Astrocyte of the cerebellum (primary cell): Measurements from ENCODE around the gene ZNF516.

ENCODE experiments used
- DNase-seq: peaks from one replicate; pipeline ENCODE4 v3.0.0-alpha.2; 2011; ENCODE audit warnings: low read depth
- H3K4me3 ChIP-seq: 2 replicates; pipeline ENCODE4 v1.5.1; 2011; ENCODE audit warnings: mild to moderate bottlenecking, low read depth, low read length, moderate library complexity
- CTCF ChIP-seq: IDR thresholded peaks from 2 replicates; pipeline ENCODE4 v1.5.1; 2012; ENCODE audit warnings: low read length, low read depth, moderate library complexity, mild to moderate bottlenecking; ENCODE audit errors: missing control alignments
- in situ Hi-C: cut with HindIII; loops from 2 replicates; pipeline ENCODE4 v1.10.0; 2017; ENCODE audit warnings: low sequenced_read_pairs

ZNF516 gene

GRCh38 chr18:76383636-76384035 lies 111.4 kb downstream of the ZNF516 start:
- TF ChIP-seq CTCF: no peak
- in situ Hi-C loops: loop anchor here (25.0 kb wide), 1 partner anchor 304 kb away; no protein-coding TSS in a partner anchor
- no peak overlapping the region for H3K4me3 ChIP-seq
- DNase-seq: no peak

GRCh38 chr18:76382275-76382674 lies 112.8 kb downstream of the ZNF516 start:
- H3K4me3 ChIP-seq: no peak overlapping the region
- DNase-seq: no peak
- TF ChIP-seq CTCF: no peak
- in situ Hi-C loops: loop anchor here (25.0 kb wide), 1 partner anchor 305 kb away; no protein-coding TSS in a partner anchor

- in situ Hi-C loops: loop anchor here (25.0 kb wide), 1 partner anchor 306 kb away; no protein-coding TSS in a partner anchor
- TF ChIP-seq CTCF: peak; percentile 61
- no peak overlapping the region for H3K4me3 ChIP-seq
- DNase-seq: no peak
Observed at GRCh38 chr18:76380791-76381405, 114.1 kb downstream of the ZNF516 start.

- no peak for TF ChIP-seq CTCF
- DNase-seq: no peak
- in situ Hi-C loops: loop anchor here (25.0 kb wide), 1 partner anchor 307 kb away; no protein-coding TSS in a partner anchor
- no peak overlapping the region for H3K4me3 ChIP-seq
Observed at GRCh38 chr18:76380127-76380729, 114.8 kb downstream of the ZNF516 start.

GRCh38 chr18:76379226-76380126 lies 115.6 kb downstream of the ZNF516 start:
- no peak for DNase-seq
- TF ChIP-seq CTCF: no peak
- in situ Hi-C loops: loop anchor here (25.0 kb wide), 1 partner anchor 308 kb away; no protein-coding TSS in a partner anchor
- H3K4me3 ChIP-seq: no peak overlapping the region

- in situ Hi-C loops: loop anchor here (25.0 kb wide), 1 partner anchor 309 kb away; no protein-coding TSS in a partner anchor
Observed at GRCh38 chr18:76378526-76379215, 116.4 kb downstream of the ZNF516 start.

More at GRCh38 chr18:76378526-76379215, 116.4 kb downstream of the ZNF516 start:
- DNase-seq: no peak
- no peak for TF ChIP-seq CTCF
- no peak overlapping the region for H3K4me3 ChIP-seq
